ENCODE results near the gene SLC6A15. TPM values are rescaled to one million over a fixed set of nuclear protein-coding genes. Genes with fewer than 3 reads are reported as not detected.
A peak's percentile ranks its signal among the peaks of the same experiment; 100 is the strongest.

SLC6A15 gene
- total RNA-seq, 4 donors from 2014 or later, result 0.40 to 1.3 (median 0.83) TPM

- DNase-seq (ENCODE audit: extremely low spot score), result no peak
- H3K27ac ChIP-seq (replicated peaks in 1 of 4), result no peak overlapping the region
- intact Hi-C loops (cut with DNase I), result no loop called here
- 92% methylated on average over 5 of the region's 5 CpGs for WGBS
- no peaks in the 10 kb centered on the region for H3K36me3 ChIP-seq
- peaks cover 0 to 4% (median 0%) of the 10 kb centered on the region in 4 donors for H3K27me3 ChIP-seq
- H3K4me3 ChIP-seq, result no peak overlapping the region
- no peaks in the 10 kb centered on the region for H3K4me1 ChIP-seq
- H3K9me3 ChIP-seq, result no peaks in the 10 kb centered on the region
- no peak for TF ChIP-seq POLR2A (IDR thresholded peaks at IDR 0.05; ENCODE audit: low read depth)
- no peak for TF ChIP-seq CTCF (IDR thresholded peaks at IDR 0.05)
- TF ChIP-seq EP300 (IDR thresholded peaks at IDR 0.05), result no peak
- no peak for TF ChIP-seq POLR2AphosphoS5 (IDR thresholded peaks at IDR 0.05)
Measured at GRCh38 chr12:84888861-84889260, 23.7 kb downstream of the SLC6A15 start.

GRCh38 chr12:84877340-84877739 lies 35.3 kb downstream of the SLC6A15 start:
- intact Hi-C loops (cut with DNase I), result no loop called here
- Histone ChIP-seq H3K36me3 (no peaks in the 10 kb centered on the region), H3K27me3 (no peaks in the 10 kb centered on the region), H3K4me3 (no peak overlapping the region), H3K27ac (replicated peaks in 1 of 4) (no peak overlapping the region), H3K4me1 (no peaks in the 10 kb centered on the region), H3K9me3 (no peaks in the 10 kb centered on the region)
- TF ChIP-seq CTCF (IDR thresholded peaks at IDR 0.05) (no peak), EP300 (IDR thresholded peaks at IDR 0.05) (no peak), POLR2A (IDR thresholded peaks at IDR 0.05; ENCODE audit: low read depth) (no peak), POLR2AphosphoS5 (IDR thresholded peaks at IDR 0.05) (no peak)
- DNase-seq (ENCODE audit: extremely low spot score), result no peak
- WGBS, result 36% methylated on average over 2 of the region's 2 CpGs

DNA sequence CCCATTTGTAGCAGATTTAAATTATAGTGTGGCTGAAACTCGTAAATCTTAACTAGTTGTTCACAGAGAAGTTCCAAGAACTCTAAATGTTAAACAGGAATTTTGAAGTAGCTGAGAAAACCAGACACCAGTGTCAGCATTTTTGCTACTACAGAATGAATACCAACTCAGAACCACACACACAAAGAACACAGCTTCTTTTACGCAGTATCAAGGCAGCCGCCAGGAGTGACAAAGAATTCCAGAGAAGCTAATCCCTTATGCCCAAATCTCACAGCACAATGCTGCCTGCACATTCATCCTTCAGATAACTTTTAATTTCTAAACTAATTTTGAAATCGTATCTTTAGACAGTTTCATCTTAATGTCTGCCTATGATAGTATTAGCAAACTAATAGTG lies 37.4 kb downstream of the SLC6A15 start:
- WGBS, result 71% methylated on average over 4 of the region's 4 CpGs
- TF ChIP-seq POLR2A (IDR thresholded peaks at IDR 0.05; ENCODE audit: low read depth) (no peak), POLR2AphosphoS5 (IDR thresholded peaks at IDR 0.05) (no peak), EP300 (IDR thresholded peaks at IDR 0.05) (no peak), CTCF (IDR thresholded peaks at IDR 0.05) (no peak)
- H3K27me3 ChIP-seq, result no peaks in the 10 kb centered on the region
- H3K27ac ChIP-seq (replicated peaks in 1 of 4), result no peak overlapping the region
- no peak for DNase-seq (ENCODE audit: extremely low spot score)
- no peak overlapping the region for H3K4me3 ChIP-seq
- intact Hi-C loops (cut with DNase I), result loop anchor here (2.0 kb wide), 1 partner anchor 154 kb away; no protein-coding TSS in a partner anchor
- no peaks in the 10 kb centered on the region for H3K9me3 ChIP-seq
- no peaks in the 10 kb centered on the region for H3K4me1 ChIP-seq
- no peaks in the 10 kb centered on the region for H3K36me3 ChIP-seq

- no peak for DNase-seq (ENCODE audit: extremely low spot score)
- H3K27ac ChIP-seq (replicated peaks in 1 of 4), result no peak overlapping the region
- H3K9me3 ChIP-seq, result no peaks in the 10 kb centered on the region
- intact Hi-C loops (cut with DNase I), result loop anchor here (2.0 kb wide), 1 partner anchor 154 kb away; no protein-coding TSS in a partner anchor
- H3K4me3 ChIP-seq, result no peak overlapping the region
- H3K36me3 ChIP-seq, result no peaks in the 10 kb centered on the region
- no peaks in the 10 kb centered on the region for H3K4me1 ChIP-seq
- H3K27me3 ChIP-seq, result no peaks in the 10 kb centered on the region
- TF ChIP-seq EP300 (IDR thresholded peaks at IDR 0.05), result no peak
- no peak for TF ChIP-seq CTCF (IDR thresholded peaks at IDR 0.05)
- no peak for TF ChIP-seq POLR2A (IDR thresholded peaks at IDR 0.05; ENCODE audit: low read depth)
- no peak for TF ChIP-seq POLR2AphosphoS5 (IDR thresholded peaks at IDR 0.05)
Measured at GRCh38 chr12:84874825-84875139, 37.8 kb downstream of the SLC6A15 start.

DNA sequence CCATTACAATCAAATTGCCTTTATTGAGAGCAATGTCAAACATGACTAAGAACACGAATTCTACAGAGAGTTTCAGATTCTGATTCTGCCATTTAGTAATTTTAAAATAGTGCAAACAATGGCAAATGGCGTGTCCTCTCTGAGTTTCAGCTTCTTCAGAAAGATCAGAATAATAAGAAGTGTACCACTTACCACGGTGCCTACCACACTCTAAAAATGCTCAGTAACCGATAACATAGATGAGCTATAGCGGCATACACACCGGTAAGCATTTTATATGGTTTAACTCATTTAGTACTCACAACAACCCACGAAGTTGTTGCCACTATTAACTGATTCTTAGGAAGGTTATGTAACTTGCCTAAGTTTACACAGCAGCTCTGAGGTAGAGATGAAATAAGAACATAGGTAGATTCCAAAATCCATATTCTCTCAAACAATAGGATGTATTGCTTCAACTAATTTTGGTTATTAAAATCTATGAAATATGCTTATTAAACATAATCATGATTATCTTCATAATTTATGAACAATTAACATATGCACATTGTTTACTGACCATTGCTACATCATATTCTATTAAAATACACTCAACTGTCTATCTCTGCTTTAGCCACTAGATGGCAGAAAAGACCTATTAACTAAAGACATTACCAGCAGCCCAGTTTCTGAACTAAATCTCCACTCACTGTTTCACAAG lies 38.3 kb downstream of the SLC6A15 start:
- Histone ChIP-seq H3K36me3 (no peaks in the 10 kb centered on the region), H3K27me3 (no peaks in the 10 kb centered on the region), H3K4me3 (no peak overlapping the region), H3K27ac (replicated peaks in 1 of 4) (no peak overlapping the region), H3K9me3 (no peaks in the 10 kb centered on the region), H3K4me1 (no peaks in the 10 kb centered on the region)
- no peak for TF ChIP-seq EP300 (IDR thresholded peaks at IDR 0.05)
- TF ChIP-seq POLR2AphosphoS5 (IDR thresholded peaks at IDR 0.05), result no peak
- peak; percentile 67 to 77 (median 71) for TF ChIP-seq CTCF (IDR thresholded peaks at IDR 0.05)
- TF ChIP-seq POLR2A (IDR thresholded peaks at IDR 0.05; ENCODE audit: low read depth), result no peak
- intact Hi-C loops (cut with DNase I), result loop anchor here (2.0 kb wide), 1 partner anchor 155 kb away; no protein-coding TSS in a partner anchor
- 51% methylated on average over 7 of the region's 7 CpGs for WGBS
- DNase-seq (ENCODE audit: extremely low spot score), result no peak

Data from esophagus muscularis mucosa (tissue), 4 donors.